Measurements from ENCODE around the gene CARD9.

CARD9 gene

GRCh38 chr9:136345281-136346156, 27.9 kb downstream of the CARD9 start:
- TF ChIP-seq, protein P1, sequence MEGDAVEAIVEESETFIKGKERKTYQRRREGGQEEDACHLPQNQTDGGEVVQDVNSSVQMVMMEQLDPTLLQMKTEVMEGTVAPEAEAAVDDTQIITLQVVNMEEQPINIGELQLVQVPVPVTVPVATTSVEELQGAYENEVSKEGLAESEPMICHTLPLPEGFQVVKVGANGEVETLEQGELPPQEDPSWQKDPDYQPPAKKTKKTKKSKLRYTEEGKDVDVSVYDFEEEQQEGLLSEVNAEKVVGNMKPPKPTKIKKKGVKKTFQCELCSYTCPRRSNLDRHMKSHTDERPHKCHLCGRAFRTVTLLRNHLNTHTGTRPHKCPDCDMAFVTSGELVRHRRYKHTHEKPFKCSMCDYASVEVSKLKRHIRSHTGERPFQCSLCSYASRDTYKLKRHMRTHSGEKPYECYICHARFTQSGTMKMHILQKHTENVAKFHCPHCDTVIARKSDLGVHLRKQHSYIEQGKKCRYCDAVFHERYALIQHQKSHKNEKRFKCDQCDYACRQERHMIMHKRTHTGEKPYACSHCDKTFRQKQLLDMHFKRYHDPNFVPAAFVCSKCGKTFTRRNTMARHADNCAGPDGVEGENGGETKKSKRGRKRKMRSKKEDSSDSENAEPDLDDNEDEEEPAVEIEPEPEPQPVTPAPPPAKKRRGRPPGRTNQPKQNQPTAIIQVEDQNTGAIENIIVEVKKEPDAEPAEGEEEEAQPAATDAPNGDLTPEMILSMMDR (IDR thresholded peaks at IDR 0.05), result peak; percentile 31; the same call in 1 of the 2 replicates

GRCh38 chr9:136344544-136345280, 28.8 kb downstream of the CARD9 start:
- TF ChIP-seq, protein P1 (IDR thresholded peaks at IDR 0.05), result no peak

DNA sequence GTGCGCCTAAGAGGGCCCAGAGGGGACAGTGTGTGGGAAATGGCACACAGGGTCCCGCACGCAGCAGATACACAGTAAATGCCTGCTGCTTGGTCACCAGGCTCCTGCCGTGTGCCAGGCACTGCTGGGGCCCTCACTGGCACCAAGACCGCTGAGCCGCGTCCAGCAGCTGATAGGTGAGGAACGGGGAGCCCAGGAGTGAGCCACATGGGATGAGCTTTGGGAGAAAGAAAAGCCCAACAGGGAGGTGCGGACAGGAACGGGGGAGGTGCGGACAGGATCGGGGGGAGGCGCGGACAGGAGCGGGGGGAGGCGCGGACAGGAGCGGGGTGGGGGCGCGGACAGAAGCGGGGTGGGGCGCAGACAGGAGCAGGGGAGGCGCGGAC, 29.6 kb downstream of the CARD9 start:
- TF ChIP-seq, protein P1 (IDR thresholded peaks at IDR 0.05), result no peak

GRCh38 chr9:136343121-136343883, 30.2 kb downstream of the CARD9 start:
- TF ChIP-seq, protein P1 (IDR thresholded peaks at IDR 0.05), result no peak

GRCh38 chr9:136342181-136343120, 31.0 kb downstream of the CARD9 start:
- TF ChIP-seq, protein P1 (IDR thresholded peaks at IDR 0.05), result no peak

GRCh38 chr9:136341769-136342168, 31.7 kb downstream of the CARD9 start:
- TF ChIP-seq, protein P1 (IDR thresholded peaks at IDR 0.05), result no peak
